VCaP (cell line): ENCODE measurements around the gene TNFSF12.

Source experiments
- H3K27ac ChIP-seq: fragments of 450-650 bp; 2 replicates; pipeline ENCODE4 v1.5.1; 2017
- TF ChIP-seq, protein P1 (sequence below): fragments of 450-650 bp; conservative IDR thresholded peaks from 2 replicates; pipeline ENCODE4 v1.5.1; 2017; ENCODE audit warnings: mild to moderate bottlenecking, moderate library complexity

Gene TNFSF12

DNA sequence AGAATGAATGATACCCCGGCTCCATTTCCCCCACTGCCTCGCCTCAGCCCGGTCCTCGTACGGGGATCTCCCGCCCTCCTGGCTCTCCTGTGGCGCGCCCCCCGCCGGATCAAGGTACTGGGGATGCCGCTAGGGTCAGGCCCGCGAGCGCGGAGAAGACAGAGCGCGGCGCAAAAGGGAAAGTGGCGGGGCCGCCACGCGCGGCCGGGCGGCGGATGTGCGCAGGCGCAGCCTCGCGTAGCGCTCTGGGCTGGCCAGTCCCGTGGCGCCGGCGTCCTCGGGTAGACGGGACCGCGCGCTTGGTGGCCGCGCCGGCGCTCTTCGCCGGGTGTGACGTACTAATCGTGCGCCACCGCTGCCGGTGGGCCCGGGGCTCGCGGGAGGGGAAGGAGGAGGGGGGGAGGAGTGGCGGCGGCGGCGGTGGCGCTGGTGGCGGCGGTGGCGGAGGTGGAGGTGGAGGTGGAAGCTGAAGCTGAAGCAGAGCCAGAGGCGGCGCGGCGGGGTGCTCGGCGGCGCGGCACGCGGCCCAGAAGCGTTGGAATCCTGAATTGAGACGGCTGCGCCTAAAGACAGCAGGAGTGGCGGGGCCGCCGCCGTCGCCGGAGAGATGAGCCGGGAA is 12.8 kb downstream of the TNFSF12 start, which contains the start of gene SENP3:
TSS of gene SENP3 (plus strand) at position 331 of the 619 bp plus-strand sequence. CDS start 1,158 bp downstream, outside the sequence.
- TF ChIP-seq, protein P1, sequence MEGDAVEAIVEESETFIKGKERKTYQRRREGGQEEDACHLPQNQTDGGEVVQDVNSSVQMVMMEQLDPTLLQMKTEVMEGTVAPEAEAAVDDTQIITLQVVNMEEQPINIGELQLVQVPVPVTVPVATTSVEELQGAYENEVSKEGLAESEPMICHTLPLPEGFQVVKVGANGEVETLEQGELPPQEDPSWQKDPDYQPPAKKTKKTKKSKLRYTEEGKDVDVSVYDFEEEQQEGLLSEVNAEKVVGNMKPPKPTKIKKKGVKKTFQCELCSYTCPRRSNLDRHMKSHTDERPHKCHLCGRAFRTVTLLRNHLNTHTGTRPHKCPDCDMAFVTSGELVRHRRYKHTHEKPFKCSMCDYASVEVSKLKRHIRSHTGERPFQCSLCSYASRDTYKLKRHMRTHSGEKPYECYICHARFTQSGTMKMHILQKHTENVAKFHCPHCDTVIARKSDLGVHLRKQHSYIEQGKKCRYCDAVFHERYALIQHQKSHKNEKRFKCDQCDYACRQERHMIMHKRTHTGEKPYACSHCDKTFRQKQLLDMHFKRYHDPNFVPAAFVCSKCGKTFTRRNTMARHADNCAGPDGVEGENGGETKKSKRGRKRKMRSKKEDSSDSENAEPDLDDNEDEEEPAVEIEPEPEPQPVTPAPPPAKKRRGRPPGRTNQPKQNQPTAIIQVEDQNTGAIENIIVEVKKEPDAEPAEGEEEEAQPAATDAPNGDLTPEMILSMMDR: no peak
- H3K27ac ChIP-seq: peak within 1 kb of the TSS; percentile 87

DNA sequence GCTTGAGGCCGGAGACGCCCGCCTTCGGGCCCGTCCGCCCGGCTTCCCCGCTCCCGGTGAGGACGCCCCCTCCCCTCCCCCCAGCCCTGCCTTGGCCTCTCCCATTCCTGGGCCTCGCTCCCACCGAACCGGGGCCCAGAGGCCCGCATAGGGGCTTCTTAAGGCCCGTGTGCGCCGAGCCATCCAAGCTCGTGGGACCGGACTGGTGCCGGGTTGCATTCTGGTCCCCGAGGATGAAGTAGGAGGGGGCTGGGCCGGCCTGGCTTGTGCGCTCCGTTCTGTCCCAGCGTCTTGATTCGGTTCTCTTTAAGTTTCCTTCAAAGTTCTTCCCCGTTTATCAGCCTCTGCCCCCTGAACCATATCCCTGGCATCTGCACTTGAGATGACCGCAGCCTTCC is 13.3 kb downstream of the TNFSF12 start:
- TF ChIP-seq, protein P1: no peak
- peak overlapping the region; percentile 87 for H3K27ac ChIP-seq

DNA sequence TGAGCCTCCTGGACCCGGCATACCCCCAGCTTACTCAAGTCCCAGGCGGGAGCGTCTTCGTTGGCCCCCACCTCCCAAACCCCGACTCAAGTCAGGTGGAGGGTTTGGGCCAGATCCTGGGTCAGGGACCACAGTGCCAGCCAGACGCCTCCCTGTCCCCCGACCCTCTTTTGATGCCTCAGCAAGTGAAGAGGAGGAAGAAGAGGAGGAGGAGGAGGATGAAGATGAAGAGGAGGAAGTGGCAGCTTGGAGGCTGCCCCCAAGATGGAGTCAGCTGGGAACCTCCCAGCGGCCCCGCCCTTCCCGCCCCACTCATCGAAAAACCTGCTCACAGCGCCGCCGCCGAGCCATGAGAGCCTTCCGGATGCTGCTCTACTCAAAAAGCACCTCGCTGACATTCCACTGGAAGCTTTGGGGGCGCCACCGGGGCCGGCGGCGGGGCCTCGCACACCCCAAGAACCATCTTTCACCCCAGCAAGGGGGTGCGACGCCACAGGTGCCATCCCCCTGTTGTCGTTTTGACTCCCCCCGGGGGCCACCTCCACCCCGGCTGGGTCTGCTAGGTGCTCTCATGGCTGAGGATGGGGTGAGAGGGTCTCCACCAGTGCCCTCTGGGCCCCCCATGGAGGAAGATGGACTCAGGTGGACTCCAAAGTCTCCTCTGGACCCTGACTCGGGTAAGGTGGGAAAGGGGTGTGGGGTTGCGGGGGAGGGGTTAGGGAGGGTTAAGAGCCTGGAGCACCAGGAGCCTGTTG is 14.4 kb downstream of the TNFSF12 start:
- TF ChIP-seq, protein P1: no peak
- peak overlapping the region; percentile 87; the same call in 1 of the 2 replicates for H3K27ac ChIP-seq

DNA sequence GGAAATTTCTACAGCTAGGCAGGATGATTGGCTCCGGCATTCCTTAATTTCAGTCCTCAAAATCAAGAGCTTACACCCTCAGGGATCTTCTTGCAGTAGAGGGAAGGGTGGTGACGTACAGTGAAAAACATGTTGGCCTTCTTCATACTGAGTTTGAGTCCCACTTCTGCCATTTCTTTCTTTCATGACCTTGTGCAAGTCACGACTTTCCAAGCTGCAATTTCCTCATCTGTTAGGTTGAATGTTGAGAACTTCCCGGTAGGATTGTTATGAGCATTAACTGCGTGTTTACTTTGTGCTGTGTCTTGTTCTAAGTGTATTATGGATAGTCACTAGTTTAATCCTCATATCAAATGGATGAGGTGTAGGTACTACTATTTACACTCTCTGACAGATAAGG is 20.7 kb downstream of the TNFSF12 start:
- TF ChIP-seq, protein P1: no peak
- H3K27ac ChIP-seq: no peak overlapping the region

DNA sequence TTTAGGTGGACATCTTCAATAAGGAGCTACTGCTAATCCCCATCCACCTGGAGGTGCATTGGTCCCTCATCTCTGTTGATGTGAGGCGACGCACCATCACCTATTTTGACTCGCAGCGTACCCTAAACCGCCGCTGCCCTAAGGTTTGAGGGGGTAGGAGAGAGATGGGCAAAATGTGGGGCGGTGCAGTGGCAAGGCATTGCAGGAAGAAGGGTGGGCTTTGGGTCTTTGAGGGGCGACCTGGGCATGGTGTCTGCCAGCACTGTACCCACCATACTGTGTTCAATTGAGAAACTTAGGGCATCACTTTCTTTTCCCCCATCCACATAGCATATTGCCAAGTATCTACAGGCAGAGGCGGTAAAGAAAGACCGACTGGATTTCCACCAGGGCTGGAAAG is 21.5 kb downstream of the TNFSF12 start:
- TF ChIP-seq, protein P1: no peak
- H3K27ac ChIP-seq: no peak overlapping the region

DNA sequence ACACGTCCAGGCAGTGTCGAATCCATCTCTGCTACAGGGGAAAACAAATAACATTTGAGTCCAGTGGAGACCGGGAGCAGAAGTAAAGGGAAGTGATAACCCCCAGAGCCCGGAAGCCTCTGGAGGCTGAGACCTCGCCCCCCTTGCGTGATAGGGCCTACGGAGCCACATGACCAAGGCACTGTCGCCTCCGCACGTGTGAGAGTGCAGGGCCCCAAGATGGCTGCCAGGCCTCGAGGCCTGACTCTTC is 23.4 kb downstream of the TNFSF12 start:
- peak overlapping the region; percentile 94 for H3K27ac ChIP-seq
- TF ChIP-seq, protein P1: no peak

DNA sequence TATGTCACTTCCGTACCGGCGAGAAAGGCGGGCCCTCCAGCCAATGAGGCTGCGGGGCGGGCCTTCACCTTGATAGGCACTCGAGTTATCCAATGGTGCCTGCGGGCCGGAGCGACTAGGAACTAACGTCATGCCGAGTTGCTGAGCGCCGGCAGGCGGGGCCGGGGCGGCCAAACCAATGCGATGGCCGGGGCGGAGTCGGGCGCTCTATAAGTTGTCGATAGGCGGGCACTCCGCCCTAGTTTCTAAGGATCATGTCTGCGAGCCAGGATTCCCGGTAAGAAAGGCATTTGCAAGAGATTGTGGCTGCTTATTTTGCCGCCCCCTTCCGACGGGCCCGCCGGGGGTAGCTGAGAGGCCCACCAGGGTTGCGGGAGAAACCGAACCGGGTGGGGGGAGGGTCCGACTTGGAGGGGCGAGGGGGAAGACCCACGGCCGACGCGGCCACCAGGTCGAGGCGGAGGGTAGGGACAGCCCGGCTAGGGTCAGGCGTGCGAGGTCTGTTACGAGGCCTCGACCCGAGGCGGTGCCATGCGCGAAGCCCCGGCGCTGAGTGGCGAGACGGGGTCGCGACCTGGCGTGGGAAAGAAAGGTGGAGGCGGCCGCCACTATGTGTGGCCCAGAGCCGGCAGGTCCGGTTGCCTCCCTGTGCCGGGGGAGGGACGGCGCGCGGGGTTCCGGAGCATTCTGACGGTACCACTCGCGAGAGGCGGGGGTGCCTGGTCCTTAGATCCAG is 23.9 kb downstream of the TNFSF12 start:
- H3K27ac ChIP-seq: peak overlapping the region; percentile 94
- TF ChIP-seq, protein P1: no peak
